Panc1 (cell line): ENCODE results near the gene GPATCH3. TPM values are rescaled to one million over a fixed set of nuclear protein-coding genes. Genes with fewer than 3 reads are reported as not detected.

Experiments
- ATAC-seq: fragments of 200-7000 bp; cut with Tn5 transposase; 2 replicates; pipeline ENCODE4 v1.9.1; 2020; ENCODE audit warnings: mild to moderate bottlenecking, moderate library complexity
- BruUV-seq: library from RNA; stranded (reverse); fragments of 400-500 nt; replicated peaks from 2 replicates; lab custom pipeline; 2021; lab: Mats Ljungman, UMichigan
- CTCF ChIA-PET: fragments of 300-600 bp; sonication (Branson Sonifier 250); formaldehyde crosslinking; loops from one replicate; lab custom pipeline; 2022; ENCODE audit warnings: antibody characterized with exemption; lab: Charles Lee
- POLR2A ChIA-PET: fragments of 300-600 bp; sonication (Branson Sonifier 250); formaldehyde crosslinking; loops from one replicate; lab custom pipeline; 2022; ENCODE audit warnings: antibody characterized with exemption; lab: Charles Lee
- DNase-seq: peaks from one replicate; pipeline ENCODE4 v3.0.0-alpha.2; 2010; ENCODE audit warnings: low read depth, low spot score
- H3K27ac ChIP-seq: 2 replicates; pipeline ENCODE4 v1.5.1; 2011; ENCODE audit warnings: mild to moderate bottlenecking, low read length, inconsistent platforms
- H3K27me3 ChIP-seq: fragments of 200-500 bp; sonication (Bioruptor generic); 2 replicates; pipeline ENCODE4 v1.6.0; 2014; ENCODE audit warnings: low read length, inconsistent platforms; ENCODE audit not compliant: control insufficient read depth, insufficient read depth
- H3K36me3 ChIP-seq: fragments of 200-500 bp; sonication (Bioruptor generic); 2 replicates; pipeline ENCODE4 v1.5.1; 2014; ENCODE audit warnings: inconsistent platforms, mild to moderate bottlenecking, low read length, moderate library complexity; ENCODE audit not compliant: control insufficient read depth, insufficient read depth
- H3K4me1 ChIP-seq: 2 replicates; pipeline ENCODE4 v1.5.1; 2011; ENCODE audit warnings: inconsistent platforms, mild to moderate bottlenecking, low read length, moderate library complexity; ENCODE audit not compliant: control insufficient read depth, insufficient read depth
- H3K4me3 ChIP-seq, 2 experiments: 2 replicates each; pipeline ENCODE4 v1.5.1; 2011 to 2012; ENCODE audit warnings: low read depth in 2 of 2, low read length in 2 of 2, mild to moderate bottlenecking in 2 of 2, inconsistent platforms in 1 of 2, moderate library complexity in 1 of 2
- H3K9me3 ChIP-seq: fragments of 200-500 bp; sonication (Bioruptor generic); 2 replicates; pipeline ENCODE4 v1.5.1; 2014; ENCODE audit warnings: low read depth, mild to moderate bottlenecking, inconsistent platforms, low read length, moderate library complexity; ENCODE audit not compliant: control insufficient read depth, insufficient read depth
- CTCF ChIP-seq: fragments of 450-650 bp; IDR thresholded peaks from 2 replicates; pipeline ENCODE4 v1.5.1; 2017; ENCODE audit warnings: mild to moderate bottlenecking
- POLR2AphosphoS5 ChIP-seq: IDR thresholded peaks from 2 replicates; pipeline ENCODE4 v1.6.1; 2012; ENCODE audit warnings: mild to moderate bottlenecking, low read depth, low read length, moderate library complexity
- REST ChIP-seq, 2 experiments: IDR thresholded peaks; 2 replicates each; pipeline ENCODE4 v1.6.1; 2011 to 2012; ENCODE audit warnings: low read depth in 2 of 2, control low read depth in 1 of 2, low read length in 1 of 2, mild to moderate bottlenecking in 1 of 2, moderate library complexity in 1 of 2; ENCODE audit not compliant: insufficient read depth in 1 of 2
- SIN3A ChIP-seq: IDR thresholded peaks from 2 replicates; pipeline ENCODE4 v1.6.1; 2012; ENCODE audit warnings: low read depth, mild to moderate bottlenecking, low read length, moderate library complexity, borderline replicate concordance; ENCODE audit not compliant: insufficient read depth
- TCF7L2 ChIP-seq: IDR thresholded peaks from 2 replicates; pipeline ENCODE4 v1.6.1; 2011; ENCODE audit warnings: mild to moderate bottlenecking, low read depth, low read length, inconsistent platforms
- in situ Hi-C: cut with HindIII; loops from 2 replicates; pipeline ENCODE4 v1.10.0; 2016; ENCODE audit warnings: low sequenced_read_pairs, low pct_unique_long_range_greater_than_20kb
- intact Hi-C: fragments of 100-400 bp; cut with micrococcal nuclease; formaldehyde crosslinking; loops from one replicate; pipeline ENCODE4 v1.10.0; 2022; ENCODE audit not compliant: unreplicated experiment
- total RNA-seq: library from RNA; stranded (reverse); gene quantifications from one replicate; pipeline ENCODE4 v1.2.1, GENCODE V29; 2021; ENCODE audit not compliant: unreplicated experiment

GPATCH3 gene
- total RNA-seq, 1 experiment from 2014 or later = 29.7 TPM

GRCh38 chr1:26854906-26855305 is 45.4 kb downstream of the GPATCH3 start:
- Histone ChIP-seq H3K4me1 (no peaks in the 10 kb centered on the region; the same call in 1 of the 2 replicates), H3K4me3 (no peak overlapping the region), H3K27me3 (no peaks in the 10 kb centered on the region), H3K27ac (no peak overlapping the region), H3K36me3 (peaks cover 4% of the 10 kb centered on the region; the same call in 1 of the 2 replicates), H3K9me3 (no peaks in the 10 kb centered on the region)
- DNase-seq (no peak), ATAC-seq (no peak)
- TF ChIP-seq REST (IDR thresholded peaks at IDR 0.05; ENCODE audit: insufficient read depth in 1 of 2, low read depth in 2 of 2, low read length in 1 of 2) (no peak), CTCF (no peak), TCF7L2 (no peak), SIN3A (no peak), POLR2AphosphoS5 (no peak)
- POLR2A ChIA-PET = no interaction called here
- no TSS peak for BruUV-seq
- intact Hi-C loops = no loop called here
- CTCF ChIA-PET = interaction anchor here (0.5 kb wide), 1 partner anchor 19 kb away, joined by 6 read pairs; no protein-coding TSS in a partner anchor
- in situ Hi-C loops = no loop called here

GRCh38 chr1:26853600-26853999 is 46.7 kb downstream of the GPATCH3 start:
- TF ChIP-seq POLR2AphosphoS5 = no peak
- no peak for TF ChIP-seq SIN3A
- TF ChIP-seq REST (IDR thresholded peaks at IDR 0.05; ENCODE audit: insufficient read depth in 1 of 2, low read depth in 2 of 2, low read length in 1 of 2) = no peak
- TF ChIP-seq TCF7L2 = no peak
- in situ Hi-C loops (no loop called here), intact Hi-C loops (no loop called here)
- Histone ChIP-seq H3K27ac (no peak overlapping the region), H3K36me3 (peaks cover 4% of the 10 kb centered on the region; the same call in 1 of the 2 replicates), H3K9me3 (no peaks in the 10 kb centered on the region), H3K4me1 (peaks cover 3% of the 10 kb centered on the region; the same call in 1 of the 2 replicates), H3K27me3 (no peaks in the 10 kb centered on the region), H3K4me3 (no peak overlapping the region)
- no peak for ATAC-seq
- POLR2A ChIA-PET = no interaction called here
- no peak for DNase-seq
- CTCF ChIA-PET = no interaction called here
- no TSS peak for BruUV-seq
